HG03575 (cell line): Measurements from ENCODE around the gene CDRT4.
"Not testable (repeated sequence)": the region's sequence is repeated elsewhere in the genome, so short reads cannot be mapped to it uniquely, and the experiment has no call there.

Source experiments
- ATAC-seq: cut with Tn5 transposase; IDR thresholded peaks from one replicate; pipeline ENCODE4 v1.9.1; 2021; ENCODE audit not compliant: unreplicated experiment, insufficient number of reproducible peaks, low FRiP score; ENCODE audit errors: extremely low read depth

Gene CDRT4

GRCh38 chr17:15464231-15464985 lies 3.0 kb downstream of the CDRT4 start:
- ATAC-seq: no peak

- ATAC-seq: no peak
Observed at GRCh38 chr17:15462976-15463772, 4.2 kb downstream of the CDRT4 start.

- no peak for ATAC-seq
Observed at GRCh38 chr17:15457723-15458094, 9.7 kb downstream of the CDRT4 start.

GRCh38 chr17:15456972-15457722 lies 10.3 kb downstream of the CDRT4 start:
- ATAC-seq: no peak

GRCh38 chr17:15456496-15456895 lies 10.9 kb downstream of the CDRT4 start:
- no peak for ATAC-seq

- ATAC-seq: no peak
Observed at GRCh38 chr17:15454346-15454745, 13.1 kb downstream of the CDRT4 start.

GRCh38 chr17:15453782-15454181 lies 13.6 kb downstream of the CDRT4 start:
- ATAC-seq: no peak

- no peak for ATAC-seq
Observed at GRCh38 chr17:15453246-15453645, 14.2 kb downstream of the CDRT4 start.

GRCh38 chr17:15452746-15453145 lies 14.7 kb downstream of the CDRT4 start:
- no peak for ATAC-seq

GRCh38 chr17:15451680-15452079 lies 15.7 kb downstream of the CDRT4 start:
- ATAC-seq: no peak

- no peak for ATAC-seq
Observed at GRCh38 chr17:15448580-15448956, 18.9 kb downstream of the CDRT4 start.

GRCh38 chr17:15447928-15448579 lies 19.4 kb downstream of the CDRT4 start:
- no peak for ATAC-seq

GRCh38 chr17:15446036-15446435 lies 21.4 kb downstream of the CDRT4 start:
- ATAC-seq: no peak

GRCh38 chr17:15444805-15445204 lies 22.6 kb downstream of the CDRT4 start:
- no peak for ATAC-seq

- no peak for ATAC-seq
Observed at GRCh38 chr17:15442311-15443180, 24.9 kb downstream of the CDRT4 start.

- ATAC-seq: no peak
Observed at GRCh38 chr17:15441315-15441714, 26.1 kb downstream of the CDRT4 start.

GRCh38 chr17:15440347-15440746 lies 27.1 kb downstream of the CDRT4 start:
- ATAC-seq: no peak

GRCh38 chr17:15439205-15439985 lies 28.0 kb downstream of the CDRT4 start:
- ATAC-seq: not testable (repeated sequence)
